ENCODE data around the gene PRKCA.

DNA sequence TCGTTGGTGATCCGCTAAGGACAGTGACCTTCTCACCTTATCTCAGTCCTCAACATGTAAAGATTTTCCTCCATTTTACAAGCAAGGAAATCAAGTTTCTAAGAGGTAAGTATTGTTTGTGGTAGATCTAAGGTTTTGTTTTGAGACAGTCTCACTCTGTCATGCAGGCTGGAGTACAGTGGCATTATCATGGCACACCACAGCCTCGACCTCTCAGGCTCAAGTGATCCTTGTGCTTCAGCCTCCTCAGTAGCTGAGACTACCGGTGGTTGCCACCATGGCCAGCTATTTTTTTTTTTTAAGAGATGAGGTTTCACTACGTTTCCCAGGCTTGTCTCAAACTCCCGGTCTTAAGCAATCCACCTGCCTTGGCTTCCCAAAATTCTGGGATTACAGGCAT, 34.9 kb downstream of the PRKCA start:
- TF ChIP-seq, protein P1, sequence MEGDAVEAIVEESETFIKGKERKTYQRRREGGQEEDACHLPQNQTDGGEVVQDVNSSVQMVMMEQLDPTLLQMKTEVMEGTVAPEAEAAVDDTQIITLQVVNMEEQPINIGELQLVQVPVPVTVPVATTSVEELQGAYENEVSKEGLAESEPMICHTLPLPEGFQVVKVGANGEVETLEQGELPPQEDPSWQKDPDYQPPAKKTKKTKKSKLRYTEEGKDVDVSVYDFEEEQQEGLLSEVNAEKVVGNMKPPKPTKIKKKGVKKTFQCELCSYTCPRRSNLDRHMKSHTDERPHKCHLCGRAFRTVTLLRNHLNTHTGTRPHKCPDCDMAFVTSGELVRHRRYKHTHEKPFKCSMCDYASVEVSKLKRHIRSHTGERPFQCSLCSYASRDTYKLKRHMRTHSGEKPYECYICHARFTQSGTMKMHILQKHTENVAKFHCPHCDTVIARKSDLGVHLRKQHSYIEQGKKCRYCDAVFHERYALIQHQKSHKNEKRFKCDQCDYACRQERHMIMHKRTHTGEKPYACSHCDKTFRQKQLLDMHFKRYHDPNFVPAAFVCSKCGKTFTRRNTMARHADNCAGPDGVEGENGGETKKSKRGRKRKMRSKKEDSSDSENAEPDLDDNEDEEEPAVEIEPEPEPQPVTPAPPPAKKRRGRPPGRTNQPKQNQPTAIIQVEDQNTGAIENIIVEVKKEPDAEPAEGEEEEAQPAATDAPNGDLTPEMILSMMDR (IDR thresholded peaks at IDR 0.05) = no peak
- TF ChIP-seq POLR2A (IDR thresholded peaks at IDR 0.05) = no peak
